OCI-LY3 (cell line): ENCODE measurements around the gene AP5B1.

Experiments
- H2AFZ ChIP-seq: fragments of 200-600, 300-600 bp; shearing (Covaris generic); 2 replicates; pipeline ENCODE4 v1.6.0; 2014; ENCODE audit warnings: antibody characterized with exemption, low read depth, low read length
- H3K27ac ChIP-seq: fragments of 200-600, 300-600 bp; sonication (generic); 2 replicates; pipeline ENCODE4 v1.5.1; 2014; ENCODE audit warnings: mild to moderate bottlenecking, low read length, moderate library complexity, mixed read lengths
- H3K27me3 ChIP-seq: fragments of 200-600, 300-600 bp; sonication (generic); 2 replicates; pipeline ENCODE4 v1.6.1; 2014; ENCODE audit warnings: low read depth, low read length, mixed read lengths
- H3K36me3 ChIP-seq: fragments of 200-600, 300-600 bp; sonication (generic); replicated peaks from 2 replicates; pipeline ENCODE3; 2014; ENCODE audit warnings: low read depth, low read length, mixed read lengths
- H3K4me1 ChIP-seq: fragments of 300-600, 200-600 bp; sonication (generic); 2 replicates; pipeline ENCODE4 v1.6.1; 2014; ENCODE audit warnings: low read length, mixed read lengths
- H3K4me2 ChIP-seq: fragments of 200-600, 300-600 bp; sonication (generic); 2 replicates; pipeline ENCODE4 v1.6.1; 2014; ENCODE audit warnings: low read length, mixed read lengths
- H3K4me3 ChIP-seq: fragments of 300-600, 200-600 bp; sonication (generic); 2 replicates; pipeline ENCODE4 v1.5.1; 2014; ENCODE audit warnings: antibody characterized with exemption, mild to moderate bottlenecking, low read length, moderate library complexity
- H3K79me2 ChIP-seq: fragments of 300-600, 200-600 bp; shearing (Covaris generic); 2 replicates; pipeline ENCODE4 v1.6.1; 2014; ENCODE audit warnings: mild to moderate bottlenecking, low read length, mixed read lengths
- H3K9ac ChIP-seq: fragments of 300-600, 200-600 bp; shearing (Covaris generic); 2 replicates; pipeline ENCODE4 v1.6.0; 2014; ENCODE audit warnings: mild to moderate bottlenecking, low read length, moderate library complexity
- H3K9me3 ChIP-seq: fragments of 200-600, 300-600 bp; shearing (Covaris generic); 2 replicates; pipeline ENCODE4 v1.6.1; 2014; ENCODE audit warnings: low read length, mixed read lengths; ENCODE audit not compliant: insufficient read depth
- H4K20me1 ChIP-seq: fragments of 200-600, 300-600 bp; sonication (generic); 2 replicates; pipeline ENCODE4 v1.6.1; 2016; ENCODE audit warnings: low read length, mixed read lengths; ENCODE audit not compliant: insufficient read depth
- EZH2phosphoT487 ChIP-seq: fragments of 200-600 bp; shearing (Covaris generic); IDR thresholded peaks from 2 replicates; pipeline ENCODE4 v1.6.1; 2018; ENCODE audit warnings: antibody characterized with exemption, mixed run types, low read depth
- TF ChIP-seq, protein P1 (sequence below): fragments of 200-600, 300-600 bp; sonication (generic); IDR thresholded peaks from 2 replicates; pipeline ENCODE4 v1.5.1; 2014; ENCODE audit warnings: antibody characterized with exemption, low read length, low read depth

The AP5B1 gene

DNA sequence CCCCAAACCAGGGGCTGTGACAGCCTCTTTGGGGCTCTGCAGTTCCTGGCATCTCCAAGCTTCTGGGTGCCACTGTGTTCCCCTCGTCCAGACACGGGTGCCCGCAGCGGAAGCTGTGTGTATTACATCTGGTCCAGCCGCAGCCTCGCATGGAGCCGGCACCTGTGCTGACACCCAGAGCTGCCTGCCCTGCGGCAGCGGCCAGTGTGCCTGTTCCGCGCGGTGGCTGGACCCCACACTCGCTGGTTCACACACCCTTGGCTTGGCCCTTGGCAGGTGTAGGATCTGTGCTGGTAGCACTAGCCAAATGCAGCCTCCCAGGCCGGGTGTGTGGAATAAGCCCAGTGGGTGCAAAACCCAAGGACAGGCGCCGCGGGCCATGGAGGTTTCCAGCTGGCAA is 35.7 kb downstream of the AP5B1 start:
- Histone ChIP-seq H3K79me2 (no peaks in the 10 kb centered on the region), H3K4me2 (no peak overlapping the region), H3K4me1 (peaks cover 5% of the 10 kb centered on the region; the same call in 1 of the 2 replicates), H2AFZ (no peak overlapping the region), H4K20me1 (no peaks in the 10 kb centered on the region), H3K36me3 (no peaks in the 10 kb centered on the region), H3K9me3 (no peaks in the 10 kb centered on the region), H3K4me3 (no peak overlapping the region), H3K27me3 (peaks cover 32% of the 10 kb centered on the region), H3K27ac (no peak overlapping the region), H3K9ac (no peak overlapping the region)
- TF ChIP-seq, protein P1, sequence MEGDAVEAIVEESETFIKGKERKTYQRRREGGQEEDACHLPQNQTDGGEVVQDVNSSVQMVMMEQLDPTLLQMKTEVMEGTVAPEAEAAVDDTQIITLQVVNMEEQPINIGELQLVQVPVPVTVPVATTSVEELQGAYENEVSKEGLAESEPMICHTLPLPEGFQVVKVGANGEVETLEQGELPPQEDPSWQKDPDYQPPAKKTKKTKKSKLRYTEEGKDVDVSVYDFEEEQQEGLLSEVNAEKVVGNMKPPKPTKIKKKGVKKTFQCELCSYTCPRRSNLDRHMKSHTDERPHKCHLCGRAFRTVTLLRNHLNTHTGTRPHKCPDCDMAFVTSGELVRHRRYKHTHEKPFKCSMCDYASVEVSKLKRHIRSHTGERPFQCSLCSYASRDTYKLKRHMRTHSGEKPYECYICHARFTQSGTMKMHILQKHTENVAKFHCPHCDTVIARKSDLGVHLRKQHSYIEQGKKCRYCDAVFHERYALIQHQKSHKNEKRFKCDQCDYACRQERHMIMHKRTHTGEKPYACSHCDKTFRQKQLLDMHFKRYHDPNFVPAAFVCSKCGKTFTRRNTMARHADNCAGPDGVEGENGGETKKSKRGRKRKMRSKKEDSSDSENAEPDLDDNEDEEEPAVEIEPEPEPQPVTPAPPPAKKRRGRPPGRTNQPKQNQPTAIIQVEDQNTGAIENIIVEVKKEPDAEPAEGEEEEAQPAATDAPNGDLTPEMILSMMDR = no peak
- TF ChIP-seq EZH2phosphoT487 = no peak

DNA sequence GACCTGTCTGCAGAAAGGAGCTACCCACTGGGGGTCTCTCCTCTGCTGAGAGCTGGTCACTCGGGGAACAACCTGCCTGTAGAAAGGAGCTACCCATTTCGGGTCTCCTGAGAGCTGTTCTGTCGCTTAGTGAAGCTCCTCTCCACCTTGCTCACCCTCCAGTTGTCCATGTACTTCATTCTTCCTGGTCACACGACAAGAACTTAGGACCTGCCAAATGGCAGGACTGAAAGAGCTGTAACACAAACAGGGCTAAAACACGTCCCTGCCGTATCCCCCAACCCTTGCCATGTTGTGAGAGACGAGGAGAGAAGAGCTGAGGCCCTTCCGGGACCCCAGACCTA is 36.1 kb downstream of the AP5B1 start:
- H4K20me1 ChIP-seq = no peaks in the 10 kb centered on the region
- H3K4me3 ChIP-seq = no peak overlapping the region
- no peaks in the 10 kb centered on the region for H3K36me3 ChIP-seq
- H3K4me2 ChIP-seq = no peak overlapping the region
- TF ChIP-seq EZH2phosphoT487 = no peak
- TF ChIP-seq, protein P1 = no peak
- no peak overlapping the region for H3K9ac ChIP-seq
- H3K9me3 ChIP-seq = no peaks in the 10 kb centered on the region
- no peaks in the 10 kb centered on the region for H3K79me2 ChIP-seq
- no peak overlapping the region for H2AFZ ChIP-seq
- peaks cover 29% of the 10 kb centered on the region for H3K27me3 ChIP-seq
- H3K27ac ChIP-seq = no peak overlapping the region
- H3K4me1 ChIP-seq = peaks cover 5% of the 10 kb centered on the region; the same call in 1 of the 2 replicates

DNA sequence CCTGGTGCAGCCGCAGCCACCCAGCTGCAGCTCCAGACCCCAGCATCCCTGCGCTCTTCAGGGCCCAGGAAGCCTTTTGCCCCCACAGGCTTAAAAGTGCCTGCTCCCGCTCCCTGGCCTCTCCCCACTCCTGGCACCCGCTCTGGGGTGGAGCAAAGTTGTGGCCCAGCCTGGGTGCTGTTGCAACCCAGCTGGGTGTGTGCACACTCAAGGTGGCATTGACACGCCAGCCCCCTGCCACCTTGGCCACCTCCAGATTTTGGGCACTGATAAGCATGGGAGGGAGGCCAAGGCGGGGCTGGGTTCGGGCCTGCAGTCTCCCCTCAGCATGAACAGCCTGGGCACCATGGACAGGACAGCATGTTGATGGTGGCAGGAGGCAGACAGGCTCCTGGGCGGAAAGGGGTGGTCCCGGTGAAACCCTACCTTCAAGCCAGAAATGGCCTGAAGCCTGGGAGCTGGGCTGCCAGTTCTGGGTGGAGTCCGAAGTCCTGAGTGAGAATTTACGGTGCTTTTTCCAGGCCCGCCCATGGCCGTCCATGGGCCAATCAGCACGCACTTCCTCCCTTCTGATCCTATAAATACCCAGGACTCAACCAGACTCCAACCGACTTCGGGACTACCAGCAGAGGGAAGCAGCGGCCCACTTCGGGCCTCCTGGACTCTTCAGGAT is 36.6 kb downstream of the AP5B1 start:
- no peaks in the 10 kb centered on the region for H3K36me3 ChIP-seq
- H3K27me3 ChIP-seq = peaks cover 24% of the 10 kb centered on the region
- H3K27ac ChIP-seq = no peak overlapping the region
- H3K4me3 ChIP-seq = no peak overlapping the region
- no peaks in the 10 kb centered on the region for H3K79me2 ChIP-seq
- no peak overlapping the region for H3K9ac ChIP-seq
- H2AFZ ChIP-seq = no peak overlapping the region
- H4K20me1 ChIP-seq = no peaks in the 10 kb centered on the region
- TF ChIP-seq, protein P1 = peak; percentile 21
- TF ChIP-seq EZH2phosphoT487 = no peak
- H3K4me2 ChIP-seq = no peak overlapping the region
- peaks cover 5% of the 10 kb centered on the region; the same call in 1 of the 2 replicates for H3K4me1 ChIP-seq
- H3K9me3 ChIP-seq = no peaks in the 10 kb centered on the region

DNA sequence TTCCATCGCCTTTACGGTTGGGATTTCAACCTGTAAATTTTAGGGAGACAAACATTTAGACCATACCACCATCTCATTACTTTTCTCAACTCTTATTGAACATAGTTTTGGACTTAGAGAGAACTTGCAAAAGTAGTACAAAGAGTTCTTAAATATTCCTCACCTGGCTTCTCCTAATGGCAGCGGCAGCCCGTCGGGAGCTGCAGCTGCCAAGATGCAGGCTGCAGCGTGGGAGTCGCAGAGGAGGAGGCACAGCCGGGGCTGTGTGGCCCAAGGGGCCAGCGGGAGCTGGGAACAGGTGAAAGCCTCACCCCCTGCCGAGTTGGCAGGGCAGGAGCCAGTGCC is 37.1 kb downstream of the AP5B1 start:
- H3K27ac ChIP-seq = no peak overlapping the region
- H3K36me3 ChIP-seq = no peaks in the 10 kb centered on the region
- H3K9ac ChIP-seq = no peak overlapping the region
- no peaks in the 10 kb centered on the region for H3K79me2 ChIP-seq
- no peak overlapping the region for H2AFZ ChIP-seq
- H3K4me1 ChIP-seq = peaks cover 5% of the 10 kb centered on the region; the same call in 1 of the 2 replicates
- no peaks in the 10 kb centered on the region for H4K20me1 ChIP-seq
- peaks cover 19% of the 10 kb centered on the region for H3K27me3 ChIP-seq
- no peak overlapping the region for H3K4me2 ChIP-seq
- no peaks in the 10 kb centered on the region for H3K9me3 ChIP-seq
- no peak overlapping the region for H3K4me3 ChIP-seq
- TF ChIP-seq, protein P1 = no peak
- no peak for TF ChIP-seq EZH2phosphoT487
